ELR (cell line): ENCODE measurements around the gene MYZAP.

Experiments
- DNase-seq: peaks from one replicate; pipeline ENCODE4 v3.0.0-alpha.2; 2015; ENCODE audit warnings: low read depth

The MYZAP gene, protein sequence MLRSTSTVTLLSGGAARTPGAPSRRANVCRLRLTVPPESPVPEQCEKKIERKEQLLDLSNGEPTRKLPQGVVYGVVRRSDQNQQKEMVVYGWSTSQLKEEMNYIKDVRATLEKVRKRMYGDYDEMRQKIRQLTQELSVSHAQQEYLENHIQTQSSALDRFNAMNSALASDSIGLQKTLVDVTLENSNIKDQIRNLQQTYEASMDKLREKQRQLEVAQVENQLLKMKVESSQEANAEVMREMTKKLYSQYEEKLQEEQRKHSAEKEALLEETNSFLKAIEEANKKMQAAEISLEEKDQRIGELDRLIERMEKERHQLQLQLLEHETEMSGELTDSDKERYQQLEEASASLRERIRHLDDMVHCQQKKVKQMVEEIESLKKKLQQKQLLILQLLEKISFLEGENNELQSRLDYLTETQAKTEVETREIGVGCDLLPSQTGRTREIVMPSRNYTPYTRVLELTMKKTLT

DNA sequence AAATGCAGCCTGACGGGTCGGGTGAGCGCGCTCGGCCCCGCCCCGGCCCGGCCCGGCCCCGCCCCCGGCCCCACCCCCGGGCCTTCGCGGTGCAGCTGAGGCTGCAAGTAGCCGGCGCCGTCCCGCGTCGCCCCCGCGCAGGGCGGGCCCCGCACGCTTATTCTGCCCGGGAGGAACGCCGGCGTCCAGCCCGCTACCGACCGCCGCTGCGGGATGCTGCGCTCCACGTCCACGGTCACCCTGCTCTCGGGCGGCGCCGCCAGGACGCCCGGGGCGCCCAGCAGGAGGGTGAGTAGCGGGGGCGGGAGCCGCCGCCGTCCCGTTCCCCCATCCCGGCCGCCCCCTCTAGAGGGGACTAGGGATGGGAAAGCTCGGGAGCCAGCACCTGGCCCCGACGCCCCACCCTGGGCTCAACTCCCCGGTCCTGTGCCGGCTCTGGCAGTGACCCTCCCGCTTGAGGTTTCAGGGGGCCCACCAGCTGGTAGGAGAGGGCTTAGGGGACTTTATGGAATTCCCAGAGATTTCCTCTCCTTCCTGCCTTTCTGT, at the start of gene MYZAP:
Gene MYZAP (plus strand): TSS at position 83 of the 546 bp plus-strand sequence. CDS start 131 bp downstream, at position 214.
- DNase-seq = peak; percentile 52

- DNase-seq = no peak
These were observed 49.2 kb upstream of the MYZAP start for GRCh38 chr15:57542505-57542817.

- no peak for DNase-seq
These were observed 46.7 kb upstream of the MYZAP start for GRCh38 chr15:57544848-57545480.

DNA sequence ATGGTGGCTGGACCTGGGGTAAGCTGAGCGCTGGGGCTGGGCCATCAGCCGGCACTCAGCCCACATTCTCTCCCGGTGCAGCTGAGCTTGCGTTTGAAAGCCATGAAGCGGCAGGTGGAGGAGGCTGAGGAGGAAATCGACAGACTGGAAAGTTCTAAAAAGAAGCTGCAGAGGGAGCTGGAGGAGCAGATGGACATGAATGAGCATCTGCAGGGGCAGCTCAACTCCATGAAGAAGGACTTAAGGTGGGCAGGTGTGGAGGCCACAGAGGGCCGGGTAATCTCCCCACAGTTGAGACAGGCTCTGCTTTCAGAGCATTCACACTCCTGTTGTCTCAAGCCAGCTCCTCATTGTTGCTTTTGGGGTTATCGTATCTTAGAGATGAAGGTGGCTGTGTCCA, 45.7 kb upstream of the MYZAP start:
- no peak for DNase-seq

GRCh38 chr15:57547243-57547755, 44.4 kb upstream of the MYZAP start:
- DNase-seq = no peak

DNA sequence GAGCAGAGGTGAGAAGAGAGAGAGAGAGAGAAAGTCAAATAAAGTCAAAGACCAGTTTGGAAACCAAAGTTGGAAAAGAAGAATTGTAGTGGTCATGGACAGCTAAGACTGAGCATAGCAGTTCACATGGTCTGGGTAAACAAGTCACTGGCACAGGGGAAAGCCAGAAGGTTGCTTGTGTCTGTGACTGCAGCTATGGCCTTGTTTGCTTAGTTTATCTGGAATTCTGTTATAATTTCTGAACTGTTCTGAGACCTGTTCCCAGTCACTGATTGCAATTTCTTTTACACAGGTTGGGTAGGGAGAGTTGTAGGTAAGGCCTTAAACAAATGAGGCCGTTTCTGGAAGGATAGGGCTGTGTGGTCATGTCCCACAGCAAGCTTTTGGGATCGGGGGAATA, 43.4 kb upstream of the MYZAP start:
- no peak for DNase-seq

DNA sequence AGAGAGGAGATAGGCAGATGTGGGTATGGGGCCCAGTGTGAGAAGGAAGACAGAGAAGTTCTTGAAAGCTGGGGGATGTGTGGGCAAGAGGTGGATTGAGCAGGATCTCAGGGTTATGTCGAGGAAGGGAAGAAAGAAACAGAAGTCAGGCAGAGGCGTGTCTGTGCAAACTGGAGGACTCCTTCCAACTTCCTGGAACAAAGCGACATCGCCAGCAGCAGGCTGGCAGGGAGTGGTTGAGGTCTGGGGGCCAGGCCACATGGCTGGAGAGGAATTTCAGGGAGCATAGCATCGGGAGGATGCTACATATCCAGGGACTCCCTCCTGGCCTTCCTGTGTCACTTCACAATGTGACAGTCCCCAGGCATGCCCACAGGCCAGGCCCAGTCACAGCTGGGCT, 42.9 kb upstream of the MYZAP start:
- DNase-seq = no peak

DNA sequence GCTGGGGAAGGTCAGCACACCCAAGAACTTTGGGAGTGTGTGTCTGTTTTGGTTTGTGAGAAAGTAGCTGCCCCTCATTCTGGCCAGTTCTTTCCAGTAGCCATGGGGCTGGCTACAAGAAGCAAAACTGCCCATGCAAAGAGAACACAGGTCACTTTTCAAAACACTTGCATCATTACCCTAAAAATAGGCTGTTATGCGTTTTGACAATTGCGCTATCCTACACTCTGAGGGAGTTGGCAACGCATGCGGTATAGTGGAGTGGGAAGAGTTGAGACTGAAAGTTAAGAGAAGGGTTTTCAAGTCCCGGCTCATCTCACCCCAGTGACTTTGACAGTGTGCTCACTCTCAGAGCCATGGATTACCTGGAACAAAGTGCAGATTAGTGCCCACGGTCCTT, 41.8 kb upstream of the MYZAP start:
- DNase-seq = no peak

DNA sequence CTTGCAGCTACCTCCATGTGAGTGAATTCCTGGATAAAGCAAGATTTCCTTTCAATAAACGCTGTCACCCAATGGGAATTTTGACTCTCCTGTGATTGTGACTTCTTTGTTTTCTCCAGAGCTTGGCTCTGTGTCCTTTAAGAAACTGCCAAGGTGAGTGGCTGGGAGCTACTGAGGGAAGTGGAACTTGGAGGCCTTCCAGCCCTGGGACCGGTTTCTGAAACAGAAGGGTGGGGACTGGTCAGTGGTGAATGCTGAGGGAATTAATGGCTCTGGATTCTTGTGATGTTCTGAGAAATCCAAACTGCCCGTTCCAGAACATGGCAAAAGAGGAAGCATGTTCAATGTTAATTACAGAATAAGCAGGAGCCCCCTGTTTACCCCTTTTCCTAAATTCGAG, 41.1 kb upstream of the MYZAP start:
- no peak for DNase-seq

DNA sequence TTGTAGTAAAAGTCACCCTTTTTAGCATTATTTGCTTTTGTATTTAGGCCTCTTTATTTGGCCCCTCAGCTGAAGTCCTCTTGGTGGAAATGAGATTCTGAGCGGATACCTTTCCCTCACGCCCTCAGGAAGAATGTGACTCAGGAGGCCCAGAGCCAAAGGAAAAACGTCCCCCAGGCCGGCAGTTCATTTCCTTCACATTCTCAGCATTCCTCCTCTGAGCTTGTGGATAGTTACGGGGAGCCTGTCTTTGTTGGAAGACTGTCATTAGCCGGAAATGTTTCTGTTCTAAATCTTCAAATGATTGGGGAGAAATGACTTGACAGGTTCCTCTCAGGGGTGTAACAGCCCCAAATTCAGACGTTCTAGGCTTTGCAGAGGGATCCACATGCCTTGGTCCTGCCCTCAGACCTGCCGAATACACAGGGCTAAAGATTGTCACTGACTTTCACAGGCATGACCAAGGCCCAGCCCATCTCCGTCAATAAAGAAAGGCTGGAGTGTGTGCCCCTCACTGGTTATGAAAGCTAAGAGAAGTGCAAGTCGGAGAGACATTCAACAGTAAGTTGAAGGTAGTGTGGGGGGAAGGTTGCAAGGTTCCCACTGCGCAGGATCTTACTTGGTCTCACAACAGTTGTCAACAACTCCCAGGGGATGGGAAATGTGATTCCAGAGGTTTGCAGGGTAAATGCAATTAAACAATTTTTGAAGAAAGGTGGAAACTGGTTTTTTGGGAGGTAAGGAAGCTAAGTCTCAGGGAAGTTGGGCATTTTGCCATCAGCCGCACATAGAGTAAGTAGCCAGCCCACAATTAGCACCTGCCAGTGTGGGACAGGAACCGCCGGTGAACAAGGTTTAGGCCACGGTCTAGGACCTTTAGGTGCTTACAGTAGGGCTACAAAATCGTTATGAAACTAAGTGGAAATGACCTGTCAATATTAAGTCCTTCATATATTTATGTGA, 39.7 kb upstream of the MYZAP start:
- peak; percentile 92 for DNase-seq

DNA sequence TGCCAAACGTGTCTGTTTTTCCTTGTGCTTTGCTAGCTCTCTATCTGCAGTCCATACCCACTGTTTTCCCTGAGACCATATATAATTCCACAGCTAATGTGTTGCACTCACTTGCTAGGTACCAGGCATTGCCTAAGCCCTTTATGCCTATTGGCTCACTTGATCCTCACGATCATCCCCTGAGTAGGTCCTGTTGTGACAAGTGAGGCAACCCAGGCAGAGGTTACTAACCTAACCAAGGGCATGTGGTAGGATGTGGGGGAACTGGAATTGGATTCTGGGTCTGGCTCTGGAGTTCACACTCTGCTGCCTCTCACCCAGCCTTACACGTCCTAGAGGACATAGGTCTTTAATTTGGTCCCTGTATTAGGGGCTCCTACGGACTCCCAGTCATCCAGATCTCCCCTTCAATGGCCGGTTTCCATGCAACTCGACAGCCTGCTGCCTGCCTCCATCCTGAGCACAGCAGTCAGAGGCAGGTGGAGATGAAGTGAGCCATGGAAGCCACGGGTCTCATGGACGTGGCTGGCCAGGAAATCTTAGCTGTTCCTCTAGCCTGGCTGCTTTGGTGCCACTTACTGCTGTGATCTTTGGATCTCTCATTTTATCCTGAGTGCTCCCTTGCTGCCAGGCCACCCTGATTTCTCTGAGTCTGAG, 38.9 kb upstream of the MYZAP start:
- no peak for DNase-seq

- DNase-seq = no peak
These were observed 38.2 kb upstream of the MYZAP start for GRCh38 chr15:57553526-57553925.

- no peak for DNase-seq
These were observed 37.5 kb upstream of the MYZAP start for GRCh38 chr15:57554063-57554811.

GRCh38 chr15:57554812-57555179, 36.9 kb upstream of the MYZAP start:
- no peak for DNase-seq

- no peak for DNase-seq
These were observed 36.4 kb upstream of the MYZAP start for GRCh38 chr15:57555270-57555669.

GRCh38 chr15:57556040-57556439, 35.7 kb upstream of the MYZAP start:
- DNase-seq = no peak

- no peak for DNase-seq
These were observed 34.4 kb upstream of the MYZAP start for GRCh38 chr15:57557267-57557666.

DNA sequence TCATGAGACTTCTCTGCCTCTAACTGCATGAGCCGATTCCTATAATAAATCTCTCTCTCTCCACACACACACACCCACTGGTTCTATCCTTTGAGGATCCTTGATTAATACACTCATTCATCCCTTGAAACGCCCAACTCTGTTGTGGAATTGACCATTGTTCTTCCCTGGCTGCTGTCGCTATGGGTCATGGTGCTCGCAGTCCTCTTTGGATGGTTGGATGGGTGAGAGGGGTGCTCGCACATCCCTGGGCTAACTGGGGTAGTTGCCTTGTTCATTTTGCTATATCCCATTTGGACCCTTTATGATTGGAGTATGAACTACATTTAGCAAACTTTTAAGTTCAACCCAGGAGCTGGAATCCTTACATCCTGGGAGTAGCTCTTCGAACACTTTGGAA, 33.9 kb upstream of the MYZAP start:
- no peak for DNase-seq

DNA sequence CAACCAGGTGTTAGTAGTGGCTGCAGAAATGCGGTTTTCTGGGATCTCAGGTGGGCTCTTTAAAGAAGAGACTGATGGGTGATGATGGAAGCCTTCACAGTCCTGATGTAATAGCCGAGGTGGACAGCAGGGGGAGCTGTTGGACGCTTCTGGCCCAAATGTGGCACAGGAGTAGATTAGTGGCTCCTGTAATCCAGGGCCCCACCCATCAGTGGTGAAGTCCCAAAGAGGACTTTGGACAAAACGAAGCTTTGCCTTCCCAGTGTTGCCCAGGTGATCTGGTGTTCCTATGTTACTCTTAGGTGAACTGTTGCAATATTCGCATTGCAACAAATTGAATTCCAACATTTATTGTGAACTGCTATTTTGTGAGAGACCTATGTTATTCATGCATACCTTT, 31.8 kb upstream of the MYZAP start:
- peak; percentile 69 for DNase-seq

- DNase-seq = peak; percentile 91
These were observed 30.5 kb upstream of the MYZAP start for GRCh38 chr15:57561041-57561711.
